RWPE2 (cell line): ENCODE measurements around the gene ACSS2.

Experiments used
- ATAC-seq: fragments of 200-7000 bp; cut with Tn5 transposase; 3 replicates; pipeline ENCODE4 v1.9.1; 2021; ENCODE audit warnings: low read depth
- DNase-seq: peaks from one replicate; pipeline ENCODE4 v3.0.0-alpha.2; 2020; ENCODE audit warnings: low spot score
- H3K27ac ChIP-seq: fragments of 450-650 bp; 2 replicates; pipeline ENCODE4 v1.5.1; 2017; ENCODE audit warnings: mild to moderate bottlenecking; ENCODE audit not compliant: poor library complexity, severe bottlenecking
- H3K27me3 ChIP-seq: fragments of 250-450 bp; sonication (Bioruptor Pico); 2 replicates; pipeline ENCODE4 v1.5.1; 2021; ENCODE audit warnings: mild to moderate bottlenecking, moderate library complexity; ENCODE audit not compliant: insufficient read depth, poor library complexity, severe bottlenecking
- H3K36me3 ChIP-seq: fragments of 250-450 bp; sonication (Bioruptor Pico); 2 replicates; pipeline ENCODE4 v1.5.1; 2020; ENCODE audit warnings: low read depth, mild to moderate bottlenecking, moderate library complexity
- H3K4me1 ChIP-seq: fragments of 250-450 bp; sonication (Bioruptor Pico); 2 replicates; pipeline ENCODE4 v1.5.1; 2021; ENCODE audit warnings: mild to moderate bottlenecking, moderate library complexity; ENCODE audit not compliant: insufficient read depth, poor library complexity, severe bottlenecking
- H3K4me3 ChIP-seq: fragments of 250-450 bp; sonication (Bioruptor Pico); 2 replicates; pipeline ENCODE4 v1.5.1; 2021; ENCODE audit warnings: mild to moderate bottlenecking, moderate library complexity; ENCODE audit not compliant: severe bottlenecking
- H3K9me3 ChIP-seq: fragments of 250-450 bp; sonication (Bioruptor Pico); 2 replicates; pipeline ENCODE4 v1.5.1; 2021; ENCODE audit warnings: mild to moderate bottlenecking, moderate library complexity; ENCODE audit not compliant: severe bottlenecking
- CTCF ChIP-seq: fragments of 450-650 bp; IDR thresholded peaks from one replicate; pipeline ENCODE4 v1.5.1; 2017; ENCODE audit warnings: mild to moderate bottlenecking, moderate library complexity; ENCODE audit not compliant: poor library complexity, severe bottlenecking

ACSS2 gene

GRCh38 chr20:34949120-34949519 is 72.7 kb downstream of the ACSS2 start:
- H3K4me1 ChIP-seq: peaks cover 59% of the 10 kb centered on the region
- ATAC-seq (no peak), DNase-seq (no peak)
- no peaks in the 10 kb centered on the region for H3K27me3 ChIP-seq
- no peak overlapping the region for H3K27ac ChIP-seq
- TF ChIP-seq CTCF: no peak
- H3K9me3 ChIP-seq: no peaks in the 10 kb centered on the region
- H3K36me3 ChIP-seq: peaks cover 83% of the 10 kb centered on the region
- H3K4me3 ChIP-seq: no peak overlapping the region

- H3K27me3 ChIP-seq: no peaks in the 10 kb centered on the region
- no peak for ATAC-seq
- H3K27ac ChIP-seq: no peak overlapping the region
These were observed 74.8 kb downstream of the ACSS2 start for GRCh38 chr20:34951252-34951651.

GRCh38 chr20:34951652-34952051 is 75.2 kb downstream of the ACSS2 start:
- Histone ChIP-seq H3K27me3 (no peaks in the 10 kb centered on the region), H3K27ac (no peak overlapping the region), H3K4me3 (no peak overlapping the region), H3K36me3 (peaks cover 60% of the 10 kb centered on the region), H3K9me3 (no peaks in the 10 kb centered on the region), H3K4me1 (peaks cover 47% of the 10 kb centered on the region)
- TF ChIP-seq CTCF: no peak
- ATAC-seq (no peak), DNase-seq (peak; percentile 80)

More at GRCh38 chr20:34951252-34951651, 74.8 kb downstream of the ACSS2 start:
- DNase-seq: no peak
- Histone ChIP-seq H3K9me3 (no peaks in the 10 kb centered on the region), H3K4me3 (no peak overlapping the region), H3K36me3 (peaks cover 64% of the 10 kb centered on the region), H3K4me1 (peaks cover 47% of the 10 kb centered on the region)
- TF ChIP-seq CTCF: no peak

GRCh38 chr20:34952671-34953070 is 76.3 kb downstream of the ACSS2 start:
- peaks cover 42% of the 10 kb centered on the region for H3K4me1 ChIP-seq
- H3K27ac ChIP-seq: peak overlapping the region; percentile 3
- H3K36me3 ChIP-seq: peaks cover 50% of the 10 kb centered on the region
- H3K9me3 ChIP-seq: no peaks in the 10 kb centered on the region
- H3K27me3 ChIP-seq: no peaks in the 10 kb centered on the region
- DNase-seq: no peak
- ATAC-seq: no peak
- TF ChIP-seq CTCF: no peak
- no peak overlapping the region for H3K4me3 ChIP-seq

- Histone ChIP-seq H3K27ac (no peak overlapping the region), H3K27me3 (no peaks in the 10 kb centered on the region), H3K9me3 (no peaks in the 10 kb centered on the region), H3K4me1 (peaks cover 32% of the 10 kb centered on the region), H3K4me3 (no peak overlapping the region), H3K36me3 (peaks cover 40% of the 10 kb centered on the region)
- ATAC-seq (no peak), DNase-seq (no peak)
- no peak for TF ChIP-seq CTCF
These were observed 77.5 kb downstream of the ACSS2 start for GRCh38 chr20:34953960-34954359.
